Myocyte (in vitro differentiated cells): Measurements from ENCODE around the gene XAF1. TPM values are rescaled to one million over a fixed set of nuclear protein-coding genes. Genes with fewer than 3 reads are reported as not detected.
"Not testable (repeated sequence)": the region's sequence is repeated elsewhere in the genome, so short reads cannot be mapped to it uniquely, and the experiment has no call there.

ENCODE experiments used
- DNase-seq: peaks from one replicate; pipeline ENCODE4 v3.0.0-alpha.2; 2012; ENCODE audit warnings: low read depth
- total RNA-seq: library from RNA; depleted of rRNA; stranded (reverse); fragments of >200 nt; gene quantifications from 2 replicates; pipeline ENCODE4 v1.2.3, GENCODE V29; 2014

XAF1 gene
- total RNA-seq, 1 donor from 2014 or later: 9.7 TPM

DNA sequence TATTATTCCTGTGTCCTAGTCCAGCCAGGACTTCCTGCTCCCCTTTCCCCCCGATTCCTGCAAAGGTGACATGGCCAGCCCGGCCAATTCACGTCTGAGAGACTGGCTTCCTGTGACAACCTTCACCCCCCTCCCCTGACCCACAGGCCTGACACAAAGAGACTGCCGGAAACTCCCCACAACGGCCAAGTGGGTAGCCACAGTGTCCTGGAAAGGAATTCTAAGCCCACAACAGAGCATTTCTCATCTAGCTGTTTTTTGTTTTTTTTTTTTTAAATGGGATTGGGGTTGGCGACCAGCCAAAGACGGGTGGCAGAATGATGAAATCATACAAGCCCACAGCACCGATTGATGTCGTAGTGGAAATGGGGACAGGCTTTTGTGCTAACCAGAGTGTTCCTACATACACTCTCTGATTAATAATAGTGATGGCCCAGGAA, 2.8 kb upstream of the XAF1 start:
- peak; percentile 90 for DNase-seq

- DNase-seq: no peak
Measured at GRCh38 chr17:6753546-6753945, 2.3 kb upstream of the XAF1 start.

- peak; percentile 26 for DNase-seq
Measured at GRCh38 chr17:6755281-6755680, 565 bp upstream of the XAF1 start.

GRCh38 chr17:6756425-6757031, 682 bp downstream of the XAF1 start:
- no peak for DNase-seq

GRCh38 chr17:6757747-6758146, 1.9 kb downstream of the XAF1 start:
- DNase-seq: no peak

GRCh38 chr17:6761779-6762178, 5.9 kb downstream of the XAF1 start:
- no peak for DNase-seq

- DNase-seq: no peak
Measured at GRCh38 chr17:6768447-6768846, 12.6 kb downstream of the XAF1 start.

DNA sequence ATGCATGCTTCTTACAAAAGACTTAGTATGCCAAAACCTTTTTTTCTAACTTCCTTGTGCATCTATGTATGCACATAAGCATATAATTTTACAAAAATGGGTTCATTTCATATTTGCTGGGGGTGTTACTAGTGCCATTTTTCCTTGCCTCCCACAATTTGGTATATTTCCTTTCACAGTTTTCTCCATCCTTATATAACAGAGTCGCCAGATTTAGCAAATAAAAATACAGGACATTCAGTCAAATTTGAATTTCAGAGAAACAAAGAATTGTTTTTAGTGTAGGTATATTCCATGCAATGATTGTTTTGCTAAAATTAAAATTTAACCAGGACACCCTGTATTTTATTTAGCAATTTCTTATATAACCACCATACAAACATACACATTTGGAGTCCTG, 16.2 kb downstream of the XAF1 start:
- DNase-seq: no peak

- DNase-seq: not testable (repeated sequence)
Measured at GRCh38 chr17:6774906-6775305, 19.1 kb downstream of the XAF1 start.

GRCh38 chr17:6775871-6776405, 20.1 kb downstream of the XAF1 start, which contains the start of gene FBXO39:
Gene FBXO39, plus strand, starts transcription at chr17:6776215. Its CDS starts 3,654 bp downstream, at chr17:6779869.
- DNase-seq: peak; percentile 9

GRCh38 chr17:6779411-6779810, 23.6 kb downstream of the XAF1 start:
- no peak for DNase-seq

DNA sequence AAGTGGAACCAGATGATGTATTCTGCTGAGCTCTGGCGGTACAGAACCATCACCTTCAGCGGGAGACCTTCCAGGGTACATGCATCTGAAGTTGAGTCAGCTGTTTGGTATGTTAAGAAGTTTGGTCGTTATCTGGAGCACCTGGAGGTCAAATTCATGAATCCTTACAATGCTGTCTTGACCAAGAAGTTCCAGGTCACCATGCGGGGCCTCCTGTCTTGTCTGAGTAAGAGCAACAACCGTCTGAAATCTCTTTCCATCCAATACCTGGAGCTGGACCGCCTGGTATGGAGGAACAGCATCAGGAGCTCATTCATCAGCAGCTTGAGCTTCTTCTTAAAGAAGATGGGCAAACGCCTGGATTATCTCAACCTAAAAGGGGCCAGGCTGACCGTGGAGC, 24.2 kb downstream of the XAF1 start:
- DNase-seq: no peak

GRCh38 chr17:6780886-6781285, 25.0 kb downstream of the XAF1 start:
- DNase-seq: no peak

DNA sequence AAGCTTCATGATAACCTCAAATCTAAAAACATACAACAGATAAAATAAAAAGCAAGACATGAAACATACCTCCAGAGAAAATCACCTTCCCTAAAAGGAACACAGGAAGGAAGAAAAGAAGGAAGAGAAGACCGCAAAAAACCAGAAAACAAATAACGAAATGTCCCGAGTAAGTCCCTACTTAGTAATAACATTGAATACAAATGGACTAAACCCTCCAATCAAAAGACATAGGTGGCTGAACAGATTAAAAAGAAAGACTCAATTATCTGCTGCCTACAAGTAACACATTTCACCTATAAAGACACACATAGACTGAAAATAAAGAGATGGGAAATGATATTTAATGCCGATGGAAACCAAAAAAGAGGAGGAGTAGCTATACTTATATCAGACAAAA, 26.4 kb downstream of the XAF1 start:
- DNase-seq: no peak

- DNase-seq: peak; percentile 28
Measured at GRCh38 chr17:6786618-6787017, 30.8 kb downstream of the XAF1 start.

- no peak for DNase-seq
Measured at GRCh38 chr17:6787081-6787693, 31.3 kb downstream of the XAF1 start.

GRCh38 chr17:6789146-6789545, 33.3 kb downstream of the XAF1 start:
- no peak for DNase-seq

DNA sequence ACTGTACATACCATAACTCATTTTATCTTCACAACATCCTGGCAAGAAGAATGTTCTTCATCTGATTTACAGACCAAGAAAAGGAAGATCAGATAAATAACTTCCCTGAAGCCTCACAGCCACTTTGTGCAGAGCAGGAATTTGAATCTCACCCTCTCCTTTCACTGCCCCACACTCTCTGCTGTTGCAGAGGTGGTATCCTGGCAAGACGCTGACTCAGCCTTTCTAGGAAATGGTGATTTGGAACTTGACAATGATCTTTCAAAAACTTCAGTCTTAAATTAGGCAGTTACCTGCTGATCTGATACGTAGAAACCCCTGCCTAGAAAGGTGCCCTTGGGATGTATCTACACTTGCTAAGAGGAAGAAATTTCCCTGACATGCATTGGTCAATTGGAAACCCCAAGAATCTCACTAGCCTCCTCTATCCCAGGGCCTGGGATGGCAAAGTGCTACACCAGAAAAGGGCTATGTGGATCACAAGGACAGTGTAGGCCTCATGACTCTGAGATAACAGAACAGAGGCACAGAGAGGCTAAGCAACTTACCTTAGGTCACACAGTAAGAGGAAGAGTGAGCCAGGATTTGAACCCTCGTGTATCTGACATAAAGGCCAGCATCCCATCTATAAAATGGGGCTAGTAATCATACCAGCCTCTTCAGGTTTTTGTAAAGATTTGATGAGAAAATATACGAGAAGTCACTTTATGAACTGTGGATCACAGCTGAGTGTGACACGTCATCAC, 38.1 kb downstream of the XAF1 start:
- DNase-seq: no peak

DNA sequence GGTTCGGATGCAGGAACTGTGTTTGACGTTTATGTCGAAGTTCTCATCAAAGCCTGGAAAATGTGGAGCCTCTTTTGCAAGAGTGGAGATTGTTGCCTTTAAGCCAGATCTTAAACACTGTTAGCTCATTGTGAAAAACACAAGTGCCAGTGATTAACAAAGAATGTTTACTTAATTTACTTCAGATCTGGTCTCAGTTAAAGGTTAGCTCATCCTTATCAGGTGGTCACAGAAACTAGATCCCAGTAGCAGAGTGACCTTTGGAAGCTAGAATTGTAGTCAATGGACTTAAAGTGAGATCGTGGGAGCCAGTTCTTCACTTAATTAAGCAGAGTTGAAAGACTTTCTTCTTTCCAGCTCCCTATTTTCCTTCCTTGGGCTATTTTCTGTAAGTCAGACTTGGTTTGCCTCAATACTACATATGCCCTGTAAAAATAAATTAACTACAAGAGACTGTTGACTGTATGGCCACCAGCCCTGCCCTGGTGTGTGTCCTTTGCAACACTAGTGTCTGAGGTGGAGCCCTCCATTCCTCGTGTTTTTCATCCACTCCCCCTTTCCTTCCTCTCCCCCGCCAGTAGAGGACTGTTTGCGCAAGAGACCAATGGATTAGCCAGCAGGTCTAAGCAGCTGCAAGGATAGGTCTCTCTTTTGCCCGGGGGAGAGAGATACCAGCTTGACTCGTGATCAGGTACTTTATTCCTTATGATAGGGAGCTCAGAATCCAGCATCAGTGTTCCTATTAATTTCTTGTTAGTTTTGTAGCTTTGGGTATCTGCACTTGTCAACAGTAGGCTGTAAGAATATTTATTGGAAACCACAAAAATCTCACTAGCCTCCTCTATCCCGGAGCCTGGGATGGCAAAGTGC, 40.4 kb downstream of the XAF1 start:
- no peak for DNase-seq

GRCh38 chr17:6796887-6797490, 41.1 kb downstream of the XAF1 start:
- peak; percentile 20 for DNase-seq
